Effector CD8-positive, alpha-beta T cell (primary cell): ENCODE measurements around the gene MATN1.

Source experiments
- DNase-seq: peaks from one replicate; lab custom pipeline; 2025; lab: John Stamatoyannopoulos, UW

Gene MATN1

DNA sequence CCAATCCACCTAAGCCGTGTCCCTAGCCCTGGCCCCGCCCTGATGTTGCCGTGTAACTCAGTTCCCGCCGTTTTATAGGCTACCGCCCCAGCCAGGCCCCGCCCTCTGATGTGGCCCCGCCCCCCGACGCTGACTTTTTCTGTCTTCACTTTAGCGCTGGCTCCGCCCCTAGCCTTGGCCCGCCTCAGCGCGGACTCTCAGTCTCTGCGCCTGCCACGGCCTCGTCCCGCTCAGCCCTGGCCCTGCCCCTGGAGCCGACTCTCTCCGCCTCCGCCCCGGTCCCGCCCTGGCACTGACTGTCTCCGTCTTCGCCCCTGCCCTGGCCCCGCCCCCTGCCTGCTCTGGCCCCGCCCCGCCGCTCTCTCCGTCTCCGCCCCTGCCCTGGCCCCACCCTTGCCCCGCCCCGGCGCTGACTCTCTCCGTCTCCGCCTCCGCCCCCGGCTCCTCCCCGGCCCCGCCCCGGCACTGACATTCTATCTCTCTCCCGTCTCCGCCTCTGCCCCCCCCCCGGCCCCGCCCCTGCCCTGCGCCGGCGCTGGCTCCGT lies 5.2 kb downstream of the MATN1 start:
- peak; percentile 100 for DNase-seq

DNA sequence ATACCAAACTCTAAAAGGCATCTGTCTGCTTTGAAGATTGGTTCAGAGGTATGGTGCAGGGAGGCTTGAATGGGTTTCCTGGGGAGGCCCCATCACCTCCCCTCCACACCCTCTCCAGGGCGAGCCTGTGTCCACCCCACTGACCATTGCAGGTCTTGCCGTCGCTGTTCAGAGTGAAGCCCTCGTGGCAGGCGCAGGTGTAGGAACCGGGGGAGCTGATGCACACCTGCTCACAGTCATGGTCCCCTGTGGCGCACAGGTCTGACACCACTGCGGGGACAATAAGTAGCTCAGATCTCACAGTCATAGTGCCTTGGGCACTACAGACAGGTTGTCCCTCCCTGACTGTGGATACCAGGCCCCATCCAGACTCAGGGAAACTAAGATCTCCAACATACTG lies 6.7 kb downstream of the MATN1 start:
- no peak for DNase-seq

DNA sequence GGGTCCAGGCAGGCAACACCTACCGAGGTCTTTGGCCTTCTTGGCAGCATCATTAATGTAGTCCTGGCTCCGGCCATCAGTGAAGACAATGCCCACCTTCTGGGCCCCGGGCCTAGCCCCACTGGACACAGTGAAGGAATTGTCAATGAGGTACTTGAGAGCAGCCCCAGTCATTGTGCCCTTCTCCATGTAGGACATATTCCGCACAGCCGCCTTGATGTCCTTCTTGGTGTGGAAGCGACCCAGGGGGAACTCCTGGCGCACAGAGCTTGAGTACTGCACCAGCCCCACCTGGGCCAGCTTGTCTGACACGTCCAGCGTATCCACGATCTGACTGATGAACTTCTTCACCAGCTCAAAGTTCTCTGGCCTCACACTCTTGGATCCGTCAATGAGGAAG lies 7.5 kb downstream of the MATN1 start:
- no peak for DNase-seq

DNA sequence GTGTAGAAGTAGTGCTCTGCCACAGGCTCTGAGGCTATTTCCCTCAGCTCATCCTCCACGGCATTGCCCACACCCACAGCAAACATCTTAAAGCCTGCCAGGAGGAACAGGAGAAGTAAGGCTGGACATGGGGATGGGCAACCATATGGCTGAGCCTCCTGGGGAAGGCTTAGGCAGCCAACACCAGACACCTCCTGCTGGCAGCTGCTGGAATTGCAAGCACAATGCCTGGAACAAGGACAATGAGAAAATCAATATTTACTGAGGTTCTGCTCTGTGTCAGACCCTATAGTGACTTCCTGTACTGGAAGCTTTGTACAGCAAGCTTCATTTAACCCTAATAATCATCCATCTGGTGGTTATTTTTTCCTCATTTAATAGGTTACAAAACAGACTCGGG lies 8.2 kb downstream of the MATN1 start:
- DNase-seq, result no peak

DNA sequence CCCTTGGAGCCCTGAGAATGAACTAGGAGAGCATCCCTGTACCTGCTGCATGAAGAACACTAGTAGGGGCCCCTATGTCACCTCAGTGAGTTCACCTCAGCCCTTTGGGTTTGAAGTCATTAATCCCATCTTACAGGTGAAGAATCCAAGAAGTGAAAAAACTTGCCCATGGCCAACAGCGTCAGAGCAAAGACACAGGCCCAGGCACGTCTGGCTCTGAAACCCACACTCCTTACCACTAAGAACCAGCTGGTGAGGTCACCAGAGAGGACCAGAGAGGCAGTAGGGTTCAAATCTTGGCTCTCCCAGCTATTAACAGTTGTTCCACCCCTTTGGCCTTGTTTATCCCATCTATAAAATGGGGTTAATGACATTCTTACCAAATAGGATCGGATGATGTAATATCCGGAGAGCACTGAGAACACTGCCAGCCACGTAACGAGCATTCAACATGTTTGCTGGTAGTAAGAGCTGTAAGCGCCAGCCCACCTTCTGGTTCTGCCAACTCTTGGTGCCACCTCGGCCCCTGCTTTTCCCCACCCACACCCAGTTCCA lies 8.8 kb downstream of the MATN1 start:
- DNase-seq, result no peak

DNA sequence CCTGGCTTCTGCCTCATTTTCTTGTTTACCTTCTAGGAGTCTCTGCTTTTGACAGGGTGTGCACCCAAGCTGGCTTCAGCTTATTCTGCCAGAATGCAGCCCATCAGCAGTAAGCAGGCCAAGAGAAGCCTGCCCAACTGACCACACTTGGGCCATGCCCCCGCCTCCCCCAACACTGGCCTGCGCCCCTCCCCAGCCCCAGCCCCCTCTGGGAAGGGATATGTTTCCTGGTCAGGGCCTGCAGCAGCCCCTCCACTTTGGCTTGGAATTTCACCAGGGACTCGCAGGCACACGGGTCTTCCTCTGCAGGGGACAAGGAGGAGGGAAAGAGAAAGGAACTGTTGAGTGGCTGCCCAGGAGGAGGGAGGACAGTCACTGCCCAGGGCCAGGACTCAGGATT lies 9.4 kb downstream of the MATN1 start:
- no peak for DNase-seq

DNA sequence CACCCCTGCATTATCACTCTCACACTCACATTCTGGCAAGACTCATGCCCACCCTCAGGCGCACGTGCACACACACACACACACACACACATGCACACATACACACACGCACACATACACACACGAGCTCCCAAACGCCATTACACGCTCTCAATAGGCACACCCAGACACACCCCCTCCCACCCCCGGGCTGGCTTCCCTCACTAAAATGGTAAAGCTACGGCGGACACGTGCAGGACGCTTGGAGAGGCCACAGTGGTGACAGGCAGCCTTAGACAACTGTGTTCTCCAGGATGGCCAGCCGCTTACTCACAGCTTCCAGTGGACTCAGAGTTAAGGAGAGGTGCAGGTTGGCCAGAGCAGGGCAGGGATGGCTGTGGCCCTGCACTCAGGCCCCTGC lies 10.1 kb downstream of the MATN1 start:
- DNase-seq, result no peak

DNA sequence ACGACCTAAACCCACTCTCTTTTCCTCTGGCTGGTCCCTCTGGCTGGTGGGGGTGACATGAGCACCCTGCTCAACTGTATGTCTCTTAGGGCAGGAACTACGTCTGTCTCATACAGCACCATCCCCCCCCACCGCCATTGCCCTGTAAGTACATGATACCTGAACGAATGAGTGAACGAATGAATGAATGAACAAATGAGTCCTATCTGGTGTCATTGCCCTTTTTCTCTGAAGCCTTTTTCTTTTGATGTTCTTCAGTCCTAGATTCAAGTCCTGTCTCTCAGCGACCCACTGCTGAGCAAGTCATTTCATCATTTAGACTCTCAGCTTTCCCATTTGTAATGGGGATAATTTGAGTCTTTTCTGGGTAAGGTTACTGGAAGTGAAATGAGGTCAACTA lies 10.8 kb downstream of the MATN1 start:
- DNase-seq, result no peak

DNA sequence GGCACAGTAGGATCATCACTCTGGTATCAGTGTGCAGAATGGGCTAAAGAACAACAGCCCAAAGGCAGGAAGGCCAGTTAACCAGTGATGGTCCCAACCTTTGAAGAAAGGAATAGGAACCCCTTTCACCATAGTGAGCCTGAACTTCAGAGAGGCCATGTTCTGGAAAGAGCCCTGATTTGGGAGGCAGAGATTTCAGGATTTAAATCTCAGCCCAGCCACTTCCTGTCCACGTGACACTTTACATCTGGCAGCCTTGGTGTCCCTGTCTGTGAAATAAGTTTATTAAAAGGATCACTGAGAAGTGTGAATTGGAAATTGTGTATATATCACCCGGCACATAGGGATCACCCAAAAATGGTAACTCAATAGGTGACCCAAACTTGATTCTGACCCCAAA lies 13.0 kb downstream of the MATN1 start:
- no peak for DNase-seq

DNA sequence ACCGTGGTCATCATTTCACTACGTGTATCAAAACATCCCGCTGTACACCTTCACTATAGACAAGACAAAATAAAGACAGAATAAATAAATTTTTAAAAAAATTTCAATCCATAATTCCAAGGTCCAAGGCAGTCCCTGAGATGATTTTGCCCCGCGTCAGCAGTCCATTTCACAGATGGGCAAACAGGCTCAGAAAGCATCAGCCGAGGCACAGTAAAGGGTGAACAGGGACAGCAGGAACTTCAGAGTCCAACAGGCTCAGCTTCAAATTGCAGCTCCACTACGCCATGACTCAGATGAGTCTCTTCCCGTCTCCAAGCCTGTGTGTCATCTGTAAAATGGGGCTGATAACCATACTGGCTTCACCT lies 15.0 kb downstream of the MATN1 start:
- no peak for DNase-seq

DNA sequence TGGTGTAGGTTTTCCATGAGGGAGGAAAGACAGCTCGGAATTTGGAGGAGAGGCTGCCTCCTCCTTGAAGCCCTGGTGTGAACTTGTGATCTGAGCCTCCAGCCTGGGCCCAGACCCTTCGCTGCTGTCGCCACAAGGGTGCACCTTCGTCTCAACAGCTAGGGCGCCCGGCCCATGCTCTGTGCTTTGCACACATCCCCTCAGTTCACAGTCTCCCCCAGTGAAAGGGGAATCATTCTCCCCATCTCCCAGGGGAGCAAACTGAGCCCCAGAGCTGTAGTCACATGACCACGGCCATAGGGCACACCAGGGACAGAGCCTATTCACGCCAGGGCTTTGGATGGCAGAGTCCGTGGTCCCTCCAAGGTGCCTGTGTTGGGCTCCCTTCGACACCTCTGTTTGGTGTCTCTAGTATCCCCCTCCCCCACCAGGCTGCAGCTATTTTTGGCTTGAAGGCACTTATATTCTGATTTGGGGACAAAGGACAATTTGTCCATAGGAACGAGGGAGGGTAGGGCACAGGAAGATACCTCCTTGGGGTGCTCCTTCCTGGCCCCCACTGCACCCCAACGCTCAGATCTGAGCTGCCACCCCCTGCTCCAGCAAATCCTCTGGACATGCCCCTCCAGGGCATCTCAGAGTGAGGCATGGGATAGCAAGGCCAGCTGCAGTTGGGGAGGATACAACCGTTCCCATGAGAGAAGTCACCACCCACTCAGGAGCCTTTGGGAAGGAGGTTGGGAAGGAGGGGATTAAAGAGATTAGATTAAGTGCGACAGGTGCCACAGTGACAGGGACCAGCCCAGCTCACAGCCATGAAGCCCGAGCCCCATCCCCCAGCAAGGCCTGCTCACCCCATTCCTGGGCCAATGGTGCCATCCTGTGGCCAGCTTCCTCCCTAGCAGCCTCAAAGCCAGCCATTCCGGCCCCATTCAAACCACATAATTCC lies 15.7 kb downstream of the MATN1 start:
- peak; percentile 25 for DNase-seq

DNA sequence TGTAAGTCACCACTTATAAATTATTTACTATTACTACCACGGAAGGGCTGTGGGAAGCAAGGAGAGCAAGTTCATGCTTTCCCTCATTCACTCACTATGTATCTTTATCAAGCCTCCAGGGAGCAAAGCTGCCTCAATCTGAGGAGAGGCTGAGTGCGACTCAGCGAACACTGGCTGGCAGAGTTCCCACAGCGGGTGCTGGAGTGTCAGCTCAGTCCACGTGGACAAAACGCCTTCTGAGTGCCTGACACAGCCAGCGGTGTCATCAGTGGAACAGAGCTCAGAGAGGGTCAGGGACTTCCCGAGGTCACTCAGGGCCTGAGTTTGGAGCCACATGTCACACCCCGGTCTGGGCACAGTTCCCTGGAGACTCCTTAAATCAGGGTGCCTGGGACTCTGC lies 16.9 kb downstream of the MATN1 start:
- DNase-seq, result no peak

DNA sequence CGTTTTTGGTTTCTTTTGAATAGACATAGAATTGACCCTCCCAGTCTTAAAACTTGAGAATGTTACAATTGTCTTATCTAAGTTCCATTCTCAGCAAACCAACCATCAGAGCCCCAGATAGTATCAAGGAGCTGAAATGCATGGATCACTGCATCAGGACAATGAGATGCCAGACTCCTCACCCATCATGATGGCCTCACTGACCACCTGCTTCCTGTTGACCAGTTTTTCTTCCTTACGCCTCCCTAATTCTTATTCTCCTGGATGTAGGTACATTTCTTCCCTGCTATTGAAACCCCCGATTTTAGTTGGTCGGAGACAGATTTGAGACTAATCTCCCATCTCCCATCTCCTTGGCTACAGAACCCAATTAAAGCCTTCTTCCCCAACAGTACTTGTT lies 17.7 kb downstream of the MATN1 start:
- DNase-seq, result no peak

DNA sequence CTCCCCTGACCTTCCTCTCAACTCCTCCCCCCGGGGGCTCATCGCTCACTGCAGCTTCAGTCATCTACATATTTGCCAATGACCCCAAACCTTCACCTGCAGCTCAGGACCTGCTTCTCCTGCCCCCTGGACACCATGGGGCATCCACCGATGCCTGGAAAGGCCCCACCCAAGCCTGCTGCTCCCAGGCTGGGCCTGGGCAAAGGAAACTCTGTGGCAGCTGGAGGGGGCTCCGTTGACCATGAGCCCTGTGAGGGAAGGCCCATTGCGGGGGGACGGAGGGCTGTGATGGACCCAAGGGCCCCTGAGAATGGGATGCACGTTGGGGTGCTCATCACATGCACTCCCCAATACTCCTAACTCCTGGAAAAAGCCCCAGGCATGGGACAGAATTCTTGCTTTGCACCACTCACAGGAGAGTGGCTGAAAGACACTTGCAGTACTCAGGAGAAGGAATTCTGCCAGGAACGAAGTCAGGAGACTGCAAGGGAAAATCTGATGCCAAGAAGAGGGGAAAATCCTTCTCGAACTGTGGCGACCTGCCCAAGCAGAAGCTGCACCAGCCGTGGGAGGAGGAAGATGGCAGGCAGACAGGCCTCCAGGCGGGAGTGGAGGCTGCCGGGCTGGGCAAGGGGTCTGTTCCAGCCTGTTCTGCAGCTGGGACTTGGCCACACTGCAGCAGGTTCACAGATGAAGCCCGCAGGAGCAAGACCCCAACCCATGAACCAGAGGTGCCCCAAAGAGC lies 18.4 kb downstream of the MATN1 start:
- DNase-seq, result no peak

DNA sequence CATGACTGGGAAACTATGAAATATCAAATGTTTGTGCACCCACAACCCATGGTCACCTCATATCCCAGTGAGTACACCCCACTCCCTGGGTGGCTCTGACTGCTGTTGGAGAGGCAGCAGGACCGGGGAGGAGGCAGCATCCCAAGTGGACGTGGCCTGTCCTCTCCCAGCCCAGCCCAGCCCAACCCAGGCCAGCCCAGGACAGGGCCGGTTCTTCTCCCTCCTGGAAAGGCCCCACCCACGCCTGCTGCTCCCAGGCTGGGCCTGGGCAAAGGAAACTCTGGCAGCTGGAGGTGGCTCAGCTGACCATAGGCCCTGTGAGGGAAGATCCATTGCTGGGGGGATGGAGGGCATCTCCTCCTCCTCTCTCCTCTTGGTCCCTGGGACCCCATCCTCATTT lies 19.1 kb downstream of the MATN1 start:
- no peak for DNase-seq

DNA sequence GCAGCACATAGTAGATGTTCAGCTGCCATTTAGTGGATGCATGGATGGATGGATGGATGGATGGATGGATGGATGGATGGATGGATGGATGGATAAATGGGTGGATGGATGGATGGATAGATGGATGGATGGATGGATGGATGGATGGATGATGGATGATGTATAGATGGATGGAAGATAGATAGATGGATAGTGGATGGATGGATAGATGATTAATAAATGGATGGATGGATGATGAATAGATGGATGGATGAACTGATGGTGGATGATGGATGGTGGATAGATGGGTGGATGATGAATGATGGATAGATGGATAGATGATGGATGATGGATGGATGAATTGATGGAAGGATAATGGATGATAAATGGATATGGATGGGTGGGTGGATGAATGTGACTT lies 20.6 kb downstream of the MATN1 start:
- DNase-seq, result no peak

DNA sequence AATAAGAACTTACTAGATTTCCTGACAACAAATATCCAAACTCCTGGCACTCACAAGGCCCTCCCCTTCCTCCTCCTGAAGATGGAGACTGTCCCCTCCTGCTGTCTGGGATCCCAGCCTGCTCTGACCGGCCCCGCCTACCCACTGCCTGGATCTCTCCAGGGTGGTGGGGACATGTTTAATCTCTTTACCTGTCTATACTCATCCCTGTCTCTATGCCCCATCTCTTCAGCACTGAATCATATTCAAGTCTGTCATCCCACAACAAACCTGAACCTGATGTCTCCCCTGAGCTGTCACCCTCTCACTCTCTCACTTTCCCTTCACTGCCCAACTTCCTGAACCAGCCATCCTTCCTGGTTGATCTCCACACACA lies 22.1 kb downstream of the MATN1 start:
- DNase-seq, result no peak

DNA sequence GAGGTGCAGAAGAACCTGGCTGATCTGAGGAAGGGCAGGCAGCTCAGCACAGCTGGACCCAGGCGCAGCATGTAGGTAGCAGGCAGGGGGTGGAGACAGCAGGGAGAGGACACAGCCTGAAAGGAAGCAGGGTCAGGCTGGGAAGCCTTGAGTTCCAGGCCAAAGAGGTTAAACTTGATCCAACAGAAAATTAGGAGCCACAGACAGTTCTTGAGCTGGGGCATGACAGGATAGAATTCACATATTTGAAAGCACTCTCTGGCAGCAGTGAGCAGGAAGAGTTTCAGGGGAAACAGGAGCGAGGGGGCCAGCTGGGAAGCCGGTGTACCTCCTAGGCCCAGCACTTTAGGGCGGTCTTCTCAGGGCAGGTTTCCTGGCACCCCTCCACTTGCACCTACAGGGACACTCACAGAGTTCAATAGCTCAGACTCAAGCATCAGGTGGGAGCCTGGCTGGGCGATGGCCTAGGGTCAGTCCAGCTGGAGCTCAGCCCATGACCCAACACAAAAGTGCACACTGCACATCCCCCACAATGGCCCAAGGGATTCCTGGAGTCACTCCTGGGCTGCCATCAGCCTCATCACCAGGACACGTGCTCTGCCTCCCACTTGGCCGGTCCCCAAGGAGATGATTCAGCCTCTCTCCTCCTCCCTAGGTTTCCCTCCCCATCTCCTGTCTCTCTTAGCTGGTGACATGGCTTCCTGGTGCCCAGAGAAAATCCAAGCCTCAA lies 22.7 kb downstream of the MATN1 start:
- no peak for DNase-seq

DNA sequence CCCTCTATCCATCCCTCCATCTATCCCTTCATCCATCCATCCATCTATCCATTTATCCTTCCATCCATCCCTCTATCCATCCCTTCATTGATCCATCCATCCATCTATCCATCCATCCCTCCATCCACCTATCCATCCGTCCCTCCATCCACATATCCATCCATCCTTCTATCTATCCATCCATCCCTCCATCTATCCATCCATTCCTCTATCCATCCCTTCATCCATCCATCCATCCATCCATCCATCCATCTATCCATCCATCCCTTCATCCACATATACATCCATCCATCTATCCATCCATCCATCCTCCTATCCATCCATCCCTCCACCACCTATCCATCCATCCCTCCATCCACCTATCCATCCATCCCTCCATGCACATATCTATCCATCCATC lies 23.6 kb downstream of the MATN1 start:
- no peak for DNase-seq

DNA sequence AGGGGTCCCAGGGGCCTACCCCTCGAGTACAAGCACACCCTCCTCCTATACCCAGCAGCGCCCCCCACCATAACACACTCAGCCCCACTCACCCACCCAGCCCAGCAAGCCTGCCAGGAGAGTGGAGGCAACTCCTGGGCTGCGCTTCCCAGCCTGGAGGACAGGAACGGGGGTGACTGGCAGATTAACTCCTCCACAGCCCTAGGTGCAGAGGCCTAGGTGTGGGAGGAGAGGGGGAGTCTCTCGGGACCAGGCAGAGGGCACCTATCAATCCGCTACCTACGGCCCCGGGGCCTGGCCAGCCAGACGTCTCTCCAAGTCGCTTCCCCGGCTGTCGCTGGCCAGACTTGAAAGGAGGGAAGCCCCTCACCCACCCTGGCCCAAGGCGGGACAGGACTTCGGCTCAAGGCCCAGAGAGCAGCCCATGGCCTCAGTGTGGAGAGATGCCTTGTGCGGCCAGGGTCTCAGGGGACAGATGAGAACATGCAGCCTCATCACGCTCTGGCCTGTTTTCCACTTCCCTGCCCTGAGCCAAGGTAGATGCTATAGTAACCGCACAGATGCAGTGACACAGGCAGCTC lies 24.9 kb downstream of the MATN1 start:
- no peak for DNase-seq

DNA sequence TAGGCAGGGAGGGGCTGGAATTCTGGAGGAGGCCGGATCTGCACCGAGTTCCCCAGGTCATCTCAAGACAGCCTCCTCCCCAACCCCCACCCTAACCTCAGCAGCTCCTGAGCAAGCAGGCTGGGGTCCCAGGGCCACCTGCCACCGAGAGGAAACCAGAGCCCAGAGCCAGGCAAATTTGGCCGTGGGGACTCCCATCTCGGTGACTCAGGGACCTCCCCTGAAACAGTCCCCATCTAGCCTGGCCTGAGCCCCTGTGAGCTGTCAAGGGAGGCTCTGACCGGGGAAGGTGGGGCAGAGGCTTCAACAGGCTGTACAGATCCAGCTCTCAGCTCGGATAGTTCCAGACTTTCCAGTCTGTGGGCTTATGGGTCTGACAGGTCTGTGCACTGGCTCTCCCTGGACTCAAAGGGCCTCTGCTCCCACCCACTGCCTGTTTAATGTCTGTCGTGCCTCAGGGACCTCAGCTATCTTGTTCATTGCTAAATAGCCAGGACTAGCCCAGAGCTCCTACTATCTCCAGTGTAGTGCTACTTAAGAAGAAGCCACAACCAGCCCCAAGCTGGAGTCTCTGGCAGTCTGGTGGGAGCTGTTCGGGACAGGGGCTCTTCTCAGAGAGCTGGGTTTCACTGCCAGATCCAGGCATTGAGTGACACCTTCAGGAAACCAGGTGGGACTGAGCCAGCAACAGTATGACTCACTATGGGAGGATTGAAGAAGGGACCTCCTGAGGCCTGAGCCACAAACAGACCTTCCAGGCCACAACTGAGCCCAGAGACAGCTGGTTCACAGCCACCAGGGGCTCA lies 25.6 kb downstream of the MATN1 start:
- no peak for DNase-seq
